SK-N-MC (cell line): ENCODE data around the gene RGSL1.
A peak's percentile ranks its signal among the peaks of the same experiment; 100 is the strongest.

ENCODE experiments used
- DNase-seq: peaks from one replicate; pipeline ENCODE4 v3.0.0-alpha.2; 2011; ENCODE audit warnings: low read depth, low spot score
- H3K27ac ChIP-seq: fragments of 200-600 bp; sonication (generic); 2 replicates; pipeline ENCODE4 v1.5.1; 2016; ENCODE audit warnings: mixed run types
- H3K36me3 ChIP-seq: fragments of 200-600 bp; sonication (generic); 2 replicates; pipeline ENCODE4 v1.6.1; 2017; ENCODE audit warnings: antibody characterized with exemption, low read length, mixed read lengths; ENCODE audit not compliant: insufficient read depth
- H3K4me3 ChIP-seq: fragments of 200-600 bp; sonication (generic); 2 replicates; pipeline ENCODE4 v1.5.1; 2016
- H3K9ac ChIP-seq: fragments of 200-600 bp; sonication (generic); 2 replicates; pipeline ENCODE4 v1.8.0; 2017; ENCODE audit warnings: mixed run types, mixed read lengths; ENCODE audit not compliant: insufficient read length
- H3K9me3 ChIP-seq: fragments of 200-600 bp; sonication (generic); 2 replicates; pipeline ENCODE4 v1.6.1; 2017; ENCODE audit warnings: low read depth, mild to moderate bottlenecking, antibody characterized with exemption, low read length, moderate library complexity, mixed read lengths
- EZH2 ChIP-seq: fragments of 200-600 bp; sonication (generic); IDR thresholded peaks from one replicate; pipeline ENCODE4 v1.6.1; 2017; ENCODE audit warnings: antibody characterized with exemption
- FOXP2 ChIP-seq: optimal IDR thresholded peaks from 2 replicates; pipeline ENCODE3; 2011; ENCODE audit warnings: mild to moderate bottlenecking, moderate library complexity; ENCODE audit not compliant: insufficient read depth; ENCODE audit errors: extremely low read length, control extremely low read depth
- POLR2AphosphoS5 ChIP-seq: IDR thresholded peaks from 2 replicates; pipeline ENCODE4 v1.6.1; 2012; ENCODE audit warnings: mild to moderate bottlenecking, low read depth, low read length, borderline replicate concordance

RGSL1 gene

DNA sequence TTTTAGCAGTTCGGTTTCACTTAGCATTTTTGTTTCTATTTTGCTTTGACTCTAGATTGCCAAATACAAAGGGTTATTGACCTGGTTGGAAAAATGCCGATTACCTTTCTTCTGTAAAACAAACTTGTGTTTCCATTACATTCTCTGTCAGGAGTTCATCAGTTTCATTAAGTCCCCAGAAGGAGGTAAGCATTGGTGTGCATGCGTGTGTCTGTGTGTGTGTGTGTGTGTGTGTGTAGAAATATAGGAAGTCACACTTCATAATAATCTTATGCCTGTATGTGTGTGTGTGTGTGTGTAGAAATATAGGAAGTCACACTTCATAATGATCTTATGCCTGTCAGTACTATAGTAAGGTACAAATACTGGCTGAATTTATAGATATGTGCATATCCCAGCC lies 10.0 kb downstream of the RGSL1 start:
- no peak for DNase-seq
- no peak overlapping the region for H3K9ac ChIP-seq
- no peaks in the 10 kb centered on the region for H3K9me3 ChIP-seq
- H3K4me3 ChIP-seq, result no peak overlapping the region; the same call in 1 of the 2 replicates
- H3K36me3 ChIP-seq, result no peaks in the 10 kb centered on the region
- H3K27ac ChIP-seq, result no peak overlapping the region
- TF ChIP-seq EZH2 (no peak), FOXP2 (no peak), POLR2AphosphoS5 (no peak)

DNA sequence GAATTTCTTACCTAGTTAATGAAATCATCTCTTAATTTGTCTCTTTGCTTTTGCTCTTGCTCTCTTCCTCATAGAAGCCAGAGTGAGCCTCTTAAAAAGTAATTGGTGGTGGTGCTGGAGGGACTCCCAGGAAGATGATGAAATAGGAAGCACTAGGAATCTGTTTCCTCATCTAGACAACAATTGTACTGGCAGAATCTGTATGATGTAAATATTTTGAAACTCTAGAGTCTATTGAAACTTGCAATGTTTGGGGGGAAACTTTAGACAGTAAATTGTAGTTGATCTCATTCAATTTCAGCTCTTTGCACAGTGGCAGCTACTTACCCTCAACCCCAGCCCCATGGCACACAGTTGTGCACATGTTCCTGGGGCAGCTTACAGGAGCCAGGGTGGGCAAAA lies 10.6 kb downstream of the RGSL1 start:
- H3K9ac ChIP-seq, result peak overlapping the region; percentile 52
- DNase-seq, result peak; percentile 45
- H3K36me3 ChIP-seq, result no peaks in the 10 kb centered on the region
- no peak overlapping the region; the same call in 1 of the 2 replicates for H3K4me3 ChIP-seq
- H3K9me3 ChIP-seq, result no peaks in the 10 kb centered on the region
- H3K27ac ChIP-seq, result peak overlapping the region; percentile 54; the same call in 1 of the 2 replicates
- no peak for TF ChIP-seq POLR2AphosphoS5
- no peak for TF ChIP-seq FOXP2
- no peak for TF ChIP-seq EZH2

DNA sequence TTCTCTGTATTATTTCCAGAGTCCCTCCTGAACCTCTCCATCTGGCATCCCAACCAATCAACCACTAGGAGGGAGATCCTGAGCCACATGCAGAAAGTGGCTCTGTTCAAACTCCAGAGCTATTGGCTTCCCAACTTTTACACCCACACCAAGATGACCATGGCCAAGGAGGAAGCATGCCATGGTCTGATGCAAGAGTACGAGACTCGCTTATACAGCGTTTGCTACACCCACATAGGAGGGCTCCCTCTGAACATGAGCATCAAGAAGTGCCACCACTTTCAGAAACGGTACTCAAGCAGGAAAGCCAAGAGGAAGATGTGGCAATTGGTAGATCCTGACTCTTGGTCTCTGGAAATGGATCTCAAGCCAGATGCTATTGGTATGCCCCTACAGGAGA lies 23.6 kb downstream of the RGSL1 start:
- no peak overlapping the region for H3K9ac ChIP-seq
- no peak overlapping the region for H3K27ac ChIP-seq
- DNase-seq, result no peak

DNA sequence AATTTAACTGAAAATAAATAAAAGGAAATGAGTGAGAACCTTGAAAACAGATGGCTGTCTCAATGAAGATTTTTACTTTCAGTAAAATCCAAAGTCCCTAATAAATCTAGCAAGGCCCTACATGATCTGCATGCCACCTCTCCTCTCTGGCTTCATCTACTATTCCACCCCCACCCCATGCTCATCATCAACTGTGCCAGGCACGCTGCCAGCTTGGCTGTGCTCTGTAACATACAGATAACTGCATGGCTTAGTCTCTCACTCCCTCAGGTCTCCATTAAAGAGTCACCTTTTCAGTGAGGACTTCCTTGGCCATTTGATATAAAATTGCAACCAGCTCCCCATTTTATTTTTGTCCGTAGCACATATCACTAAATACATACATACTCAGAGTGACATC lies 26.7 kb downstream of the RGSL1 start:
- Histone ChIP-seq H3K4me3 (no peak overlapping the region), H3K9me3 (no peaks in the 10 kb centered on the region), H3K9ac (no peak overlapping the region), H3K27ac (no peak overlapping the region), H3K36me3 (no peaks in the 10 kb centered on the region)
- no peak for DNase-seq
- TF ChIP-seq FOXP2 (no peak), POLR2AphosphoS5 (no peak), EZH2 (no peak)

More for the DNA sequence above, 23.6 kb downstream of the RGSL1 start:
- TF ChIP-seq EZH2, result no peak
- no peak for TF ChIP-seq FOXP2
- TF ChIP-seq POLR2AphosphoS5, result no peak
- H3K9me3 ChIP-seq, result no peaks in the 10 kb centered on the region
- no peak overlapping the region for H3K4me3 ChIP-seq
- H3K36me3 ChIP-seq, result no peaks in the 10 kb centered on the region

DNA sequence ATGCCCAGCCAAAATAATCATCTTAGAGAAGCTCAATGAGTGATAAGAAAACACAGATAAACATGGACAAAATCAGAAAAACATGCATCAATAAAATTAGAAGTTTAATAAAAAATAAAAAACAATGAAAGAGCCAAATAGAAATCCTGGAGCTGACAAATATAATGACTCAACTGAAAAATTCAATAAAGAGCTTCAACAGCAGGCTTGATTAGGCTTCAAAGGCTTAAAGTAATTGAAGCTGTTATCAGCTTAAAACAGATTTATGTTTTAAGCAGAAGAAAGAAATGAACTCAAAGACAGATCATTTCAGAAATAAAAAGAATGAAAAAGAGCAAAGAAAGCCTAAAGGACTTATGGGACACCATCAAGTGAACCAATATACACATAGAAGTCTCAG lies 28.3 kb downstream of the RGSL1 start:
- TF ChIP-seq POLR2AphosphoS5, result no peak
- TF ChIP-seq FOXP2, result no peak
- TF ChIP-seq EZH2, result no peak
- DNase-seq, result no peak
- Histone ChIP-seq H3K27ac (no peak overlapping the region), H3K9ac (no peak overlapping the region), H3K4me3 (no peak overlapping the region), H3K9me3 (no peaks in the 10 kb centered on the region), H3K36me3 (no peaks in the 10 kb centered on the region)

DNA sequence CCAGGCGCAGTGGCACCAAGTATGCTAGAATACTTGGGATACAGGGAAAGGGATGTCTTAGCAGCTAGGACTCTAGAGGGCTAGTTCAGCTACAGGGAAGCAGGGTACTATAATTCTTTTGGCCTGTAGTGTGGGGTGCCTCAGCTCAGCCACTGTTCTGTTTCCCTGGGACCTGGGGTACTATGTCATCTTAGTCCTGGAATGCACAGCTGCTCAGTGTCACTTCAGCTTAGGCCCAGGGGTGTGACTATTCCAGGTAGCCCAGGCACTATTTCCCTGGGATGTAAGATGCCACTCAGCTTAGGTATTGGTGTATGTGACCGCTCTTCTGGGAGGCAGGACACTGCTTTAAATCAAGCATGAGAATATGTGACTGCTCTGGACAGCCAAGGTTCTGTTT lies 34.1 kb downstream of the RGSL1 start:
- no peak overlapping the region for H3K9ac ChIP-seq
- no peak overlapping the region for H3K4me3 ChIP-seq
- no peaks in the 10 kb centered on the region for H3K36me3 ChIP-seq
- no peaks in the 10 kb centered on the region for H3K9me3 ChIP-seq
- H3K27ac ChIP-seq, result no peak overlapping the region
- no peak for DNase-seq
- TF ChIP-seq POLR2AphosphoS5 (no peak), EZH2 (no peak), FOXP2 (no peak)

DNA sequence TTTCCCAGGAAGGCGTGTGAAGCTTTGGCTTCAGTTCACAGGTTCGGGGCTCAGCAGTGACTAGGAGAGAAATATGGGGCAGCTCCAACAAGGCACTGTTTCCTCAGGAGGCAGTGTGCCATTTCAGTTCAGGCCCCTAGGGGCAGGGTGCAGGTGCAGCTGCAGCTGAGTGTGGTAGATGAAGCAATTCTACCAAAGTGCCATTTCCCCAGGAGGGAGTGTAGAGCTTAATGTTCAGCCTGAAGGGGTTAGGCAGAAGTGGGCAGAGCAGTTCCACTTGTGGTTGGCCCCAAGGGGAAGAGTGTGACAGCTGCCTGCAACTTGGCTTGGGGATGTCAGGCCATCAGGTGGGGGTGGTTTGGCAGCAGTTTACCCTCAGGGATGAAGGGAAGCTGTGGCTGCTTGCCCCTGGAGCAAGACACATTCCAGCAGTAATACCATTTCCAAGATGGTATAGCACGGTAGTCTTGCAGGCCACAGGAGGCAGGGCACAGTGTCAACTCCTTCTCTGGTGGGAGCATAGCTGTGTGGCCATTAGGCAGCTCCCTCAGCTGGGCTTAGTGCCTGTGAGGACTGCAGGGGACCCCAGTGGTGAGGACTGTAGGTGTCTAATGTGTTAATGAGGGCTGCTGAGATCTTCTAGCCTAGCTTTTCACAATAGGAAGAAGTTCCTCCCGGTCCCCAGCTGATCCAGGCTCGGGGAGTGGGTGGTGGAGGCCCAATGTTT lies 34.7 kb downstream of the RGSL1 start:
- H3K9ac ChIP-seq, result no peak overlapping the region

DNA sequence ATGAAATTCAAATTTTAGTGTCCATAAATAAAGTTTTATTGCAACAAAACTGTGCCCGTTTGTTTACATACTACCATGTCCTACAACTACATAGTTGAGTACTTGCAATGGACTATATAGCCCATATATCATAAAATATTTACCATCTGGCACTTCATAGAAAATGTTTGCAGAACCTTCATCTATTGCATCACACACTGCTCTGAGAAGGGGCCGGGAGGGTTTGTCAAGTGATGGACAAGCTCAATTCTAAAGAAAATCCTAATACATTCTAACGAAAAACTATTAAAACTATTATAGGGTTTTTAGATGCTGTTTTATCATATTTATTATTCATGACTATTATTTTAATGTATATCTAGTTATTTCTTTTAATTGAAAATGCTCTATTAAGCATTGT lies 35.9 kb downstream of the RGSL1 start:
- TF ChIP-seq POLR2AphosphoS5 (no peak), EZH2 (no peak), FOXP2 (no peak)
- no peak overlapping the region for H3K4me3 ChIP-seq
- DNase-seq, result no peak
- H3K9ac ChIP-seq, result no peak overlapping the region
- no peaks in the 10 kb centered on the region for H3K36me3 ChIP-seq
- no peak overlapping the region for H3K27ac ChIP-seq
- H3K9me3 ChIP-seq, result no peaks in the 10 kb centered on the region

More for the DNA sequence above, 34.7 kb downstream of the RGSL1 start:
- H3K36me3 ChIP-seq, result no peaks in the 10 kb centered on the region
- no peaks in the 10 kb centered on the region for H3K9me3 ChIP-seq
- no peak overlapping the region for H3K27ac ChIP-seq
- no peak overlapping the region for H3K4me3 ChIP-seq
- no peak for DNase-seq
- no peak for TF ChIP-seq POLR2AphosphoS5
- no peak for TF ChIP-seq FOXP2
- no peak for TF ChIP-seq EZH2
